ENCODE results near the gene BRSK2. TPM values are rescaled to one million over a fixed set of nuclear protein-coding genes. Genes with fewer than 3 reads are reported as not detected.

BRSK2 gene
- total RNA-seq, 3 donors from 2014 or later (not counting 1 experiment from before 2014, with no cell fraction given): 0.11 to 0.14 TPM; not detected in 1

- intact Hi-C loops (cut with micrococcal nuclease): no loop called here
- Histone ChIP-seq H3K27ac (ENCODE audit: low read length) (no peak overlapping the region), H3K36me3 (ENCODE audit: control insufficient read depth, insufficient read depth, low read length) (peaks cover 76% of the 10 kb centered on the region), H3K4me3 (ENCODE audit: low read length) (no peak overlapping the region), H3K9me3 (ENCODE audit: control insufficient read depth, insufficient read depth, low read length) (no peaks in the 10 kb centered on the region), H3K27me3 (ENCODE audit: control insufficient read depth, insufficient read depth, low read length) (no peaks in the 10 kb centered on the region), H3K4me1 (ENCODE audit: control insufficient read depth, insufficient read depth, low read length) (no peaks in the 10 kb centered on the region)
- no peaks in the 10 kb centered on the region for H3K27me3 Mint-ChIP-seq (ENCODE audit: low read depth in 2 of 2)
- peaks cover 18% of the 10 kb centered on the region for H3K36me3 Mint-ChIP-seq
- WGBS (ENCODE audit: insufficient coverage): 96% methylated on average over 9 of the region's 12 CpGs
- H3K9me3 Mint-ChIP-seq: no peaks in the 10 kb centered on the region
- H3K4me1 Mint-ChIP-seq: peaks cover 5 to 6% of the 10 kb centered on the region in 2 donors
- TF ChIP-seq CTCF (IDR thresholded peaks at IDR 0.05): no peak
- no peak overlapping the region for H3K4me3 Mint-ChIP-seq
- no peak overlapping the region for H3K27ac Mint-ChIP-seq
- ATAC-seq: no peak
- DNase-seq: no peak
These were observed 86.1 kb downstream of the BRSK2 start for GRCh38 chr11:1475841-1476240.

- no peaks in the 10 kb centered on the region for H3K9me3 ChIP-seq (ENCODE audit: control insufficient read depth, insufficient read depth, low read length)
- no peak overlapping the region for H3K27ac ChIP-seq (ENCODE audit: low read length)
- no peak for TF ChIP-seq CTCF (IDR thresholded peaks at IDR 0.05)
- peaks cover 18% of the 10 kb centered on the region for H3K36me3 Mint-ChIP-seq
- H3K4me1 ChIP-seq (ENCODE audit: control insufficient read depth, insufficient read depth, low read length): no peaks in the 10 kb centered on the region
- no peak for ATAC-seq
- peaks cover 68% of the 10 kb centered on the region for H3K36me3 ChIP-seq (ENCODE audit: control insufficient read depth, insufficient read depth, low read length)
- no peaks in the 10 kb centered on the region for H3K27me3 Mint-ChIP-seq (ENCODE audit: low read depth in 2 of 2)
- H3K27ac Mint-ChIP-seq: no peak overlapping the region
- intact Hi-C loops (cut with micrococcal nuclease): no loop called here
- DNase-seq: no peak
- H3K4me3 Mint-ChIP-seq: no peak overlapping the region
- no peaks in the 10 kb centered on the region for H3K27me3 ChIP-seq (ENCODE audit: control insufficient read depth, insufficient read depth, low read length)
- peaks cover 5 to 7% of the 10 kb centered on the region in 2 donors for H3K4me1 Mint-ChIP-seq
- 94% methylated on average over 20 of the region's 20 CpGs for WGBS (ENCODE audit: insufficient coverage)
- no peaks in the 10 kb centered on the region for H3K9me3 Mint-ChIP-seq
- no peak overlapping the region for H3K4me3 ChIP-seq (ENCODE audit: low read length)
These were observed 87.4 kb downstream of the BRSK2 start for GRCh38 chr11:1476940-1477736.

GRCh38 chr11:1478011-1478410 is 88.3 kb downstream of the BRSK2 start:
- no peak overlapping the region for H3K27ac Mint-ChIP-seq
- intact Hi-C loops (cut with micrococcal nuclease): no loop called here
- Histone ChIP-seq H3K27ac (ENCODE audit: low read length) (no peak overlapping the region), H3K4me3 (ENCODE audit: low read length) (no peak overlapping the region), H3K27me3 (ENCODE audit: control insufficient read depth, insufficient read depth, low read length) (no peaks in the 10 kb centered on the region), H3K4me1 (ENCODE audit: control insufficient read depth, insufficient read depth, low read length) (no peaks in the 10 kb centered on the region), H3K36me3 (ENCODE audit: control insufficient read depth, insufficient read depth, low read length) (peaks cover 70% of the 10 kb centered on the region), H3K9me3 (ENCODE audit: control insufficient read depth, insufficient read depth, low read length) (no peaks in the 10 kb centered on the region)
- TF ChIP-seq CTCF (IDR thresholded peaks at IDR 0.05): no peak
- WGBS (ENCODE audit: insufficient coverage): 94% methylated on average over 13 of the region's 13 CpGs
- no peak overlapping the region for H3K4me3 Mint-ChIP-seq
- peaks cover 5 to 16% of the 10 kb centered on the region in 2 donors for H3K4me1 Mint-ChIP-seq
- peaks cover 18% of the 10 kb centered on the region for H3K36me3 Mint-ChIP-seq
- no peak for DNase-seq
- no peak for ATAC-seq
- no peaks in the 10 kb centered on the region for H3K9me3 Mint-ChIP-seq
- no peaks in the 10 kb centered on the region for H3K27me3 Mint-ChIP-seq (ENCODE audit: low read depth in 2 of 2)

All from natural killer cell (primary cell).